Vagina (tissue), 2 donors: ENCODE measurements around the gene LRRTM3.

Source experiments
- POLR2A ChIP-seq, 2 donors: fragments of 450-650 bp; IDR thresholded peaks; one replicate each; pipeline ENCODE4 v1.6.1; 2017; ENCODE audit warnings: antibody characterized with exemption in 2 of 2, mild to moderate bottlenecking in 2 of 2, moderate library complexity in 2 of 2
- POLR2AphosphoS5 ChIP-seq, 2 donors: sonication (generic); formaldehyde crosslinking; IDR thresholded peaks; one replicate each; pipeline ENCODE4 v1.9.0; 2017; ENCODE audit warnings: antibody characterized with exemption in 2 of 2, mild to moderate bottlenecking in 2 of 2, low read depth in 1 of 2; ENCODE audit not compliant: insufficient read depth in 1 of 2
- TF ChIP-seq, protein P1 (sequence below), 3 experiments: fragments of 450-650 bp in 2 of 3; fragments of 200-600 bp in 1 of 3; sonication (generic) in 1 of 3; IDR thresholded peaks; one replicate each; pipeline ENCODE4 v1.5.1; 2017 to 2019; ENCODE audit warnings: antibody characterized with exemption in 3 of 3, mild to moderate bottlenecking in 2 of 3, moderate library complexity in 2 of 3

DNA sequence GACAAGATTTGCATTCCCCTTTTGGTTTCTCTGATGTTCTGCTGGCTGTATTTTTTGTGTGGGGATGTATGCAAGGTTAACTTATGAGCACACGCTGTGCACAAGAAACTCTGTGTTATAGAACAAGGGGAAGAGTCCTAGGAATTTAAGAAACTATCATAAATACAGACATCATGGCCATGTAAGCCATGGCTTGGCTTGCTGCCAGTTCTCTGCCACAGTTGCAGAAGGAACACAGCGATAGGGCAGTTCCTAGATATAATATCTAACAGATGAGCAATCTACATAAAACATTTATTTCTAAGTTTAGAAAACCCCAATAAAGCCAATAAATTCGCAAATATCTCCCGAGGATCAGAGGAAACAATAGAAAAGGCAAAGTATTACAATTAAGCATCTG is 153.3 kb downstream of the LRRTM3 start:
- TF ChIP-seq, protein P1, sequence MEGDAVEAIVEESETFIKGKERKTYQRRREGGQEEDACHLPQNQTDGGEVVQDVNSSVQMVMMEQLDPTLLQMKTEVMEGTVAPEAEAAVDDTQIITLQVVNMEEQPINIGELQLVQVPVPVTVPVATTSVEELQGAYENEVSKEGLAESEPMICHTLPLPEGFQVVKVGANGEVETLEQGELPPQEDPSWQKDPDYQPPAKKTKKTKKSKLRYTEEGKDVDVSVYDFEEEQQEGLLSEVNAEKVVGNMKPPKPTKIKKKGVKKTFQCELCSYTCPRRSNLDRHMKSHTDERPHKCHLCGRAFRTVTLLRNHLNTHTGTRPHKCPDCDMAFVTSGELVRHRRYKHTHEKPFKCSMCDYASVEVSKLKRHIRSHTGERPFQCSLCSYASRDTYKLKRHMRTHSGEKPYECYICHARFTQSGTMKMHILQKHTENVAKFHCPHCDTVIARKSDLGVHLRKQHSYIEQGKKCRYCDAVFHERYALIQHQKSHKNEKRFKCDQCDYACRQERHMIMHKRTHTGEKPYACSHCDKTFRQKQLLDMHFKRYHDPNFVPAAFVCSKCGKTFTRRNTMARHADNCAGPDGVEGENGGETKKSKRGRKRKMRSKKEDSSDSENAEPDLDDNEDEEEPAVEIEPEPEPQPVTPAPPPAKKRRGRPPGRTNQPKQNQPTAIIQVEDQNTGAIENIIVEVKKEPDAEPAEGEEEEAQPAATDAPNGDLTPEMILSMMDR (IDR thresholded peaks at IDR 0.05): no peak
- TF ChIP-seq POLR2AphosphoS5 (IDR thresholded peaks at IDR 0.05; ENCODE audit: insufficient read depth in 1 of 2, low read depth in 1 of 2) (no peak), POLR2A (IDR thresholded peaks at IDR 0.05) (no peak)
